ENCODE results near the gene A4GNT. TPM values are rescaled to one million over a fixed set of nuclear protein-coding genes. Genes with fewer than 3 reads are reported as not detected.

A4GNT gene
- total and polyA plus RNA-seq, 2 donors (not counting 1 experiment from before 2014, with no cell fraction given) = not detected

GRCh38 chr3:138174421-138175131, 42.4 kb upstream of the A4GNT start, which contains the start of gene DBR1:
Gene DBR1, minus strand, starts transcription at chr3:138174921. Its CDS starts 126 bp downstream, at chr3:138174795.
- H3K27me3 Mint-ChIP-seq = peaks cover 3% of the 10 kb centered on the region
- peak; percentile 88 for DNase-seq

More at GRCh38 chr3:138174421-138175131, 42.4 kb upstream of the A4GNT start, which contains the start of gene DBR1:
- H3K4me3 ChIP-seq (ENCODE audit: control extremely low read depth in 1 of 5, extremely low read depth in 1 of 5, insufficient read depth in 1 of 5, low read depth in 2 of 5, low read length in 4 of 5) = peak within 1 kb of the TSS; percentile 75 to 95 (median 81)
- H3K27me3 ChIP-seq (replicated peaks in 1 of 4; ENCODE audit: control extremely low read depth in 1 of 4, control insufficient read depth in 3 of 4, insufficient read depth in 4 of 4, low read length in 3 of 4) = no peaks in the 10 kb centered on the region
- H3K4me2 ChIP-seq (replicated peaks; ENCODE audit: low read depth, low read length, poor library complexity, severe bottlenecking) = peak within 1 kb of the TSS; percentile 78
- H4K20me1 ChIP-seq (ENCODE audit: control insufficient read depth, insufficient read depth, low read length, poor library complexity, severe bottlenecking) = peaks cover 4% of the 10 kb centered on the region
- peaks cover 0 to 8% of the 10 kb centered on the region in 2 experiments for H3K36me3 ChIP-seq (replicated peaks in 1 of 2; ENCODE audit: control extremely low read depth in 1 of 2, control insufficient read depth in 1 of 2, extremely low read depth in 1 of 2, insufficient read depth in 2 of 2, low read length in 1 of 2)
- POLR2A ChIA-PET = interaction anchor here (0.7 to 1.9 kb wide), 3 partner anchors 11 to 17 kb away, joined by 4 to 19 read pairs (median 5); partner anchors contain the start of gene ARMC8
- peaks cover 14 to 16% of the 10 kb centered on the region in 2 donors for H3K4me1 ChIP-seq (ENCODE audit: control insufficient read depth in 2 of 2, insufficient read depth in 2 of 2, low read length in 2 of 2)
- TF ChIP-seq EZH2 (IDR thresholded peaks at IDR 0.05; ENCODE audit: borderline replicate concordance, insufficient read depth, low read depth, low read length, poor library complexity, severe bottlenecking) = no peak
- TF ChIP-seq, protein P1, sequence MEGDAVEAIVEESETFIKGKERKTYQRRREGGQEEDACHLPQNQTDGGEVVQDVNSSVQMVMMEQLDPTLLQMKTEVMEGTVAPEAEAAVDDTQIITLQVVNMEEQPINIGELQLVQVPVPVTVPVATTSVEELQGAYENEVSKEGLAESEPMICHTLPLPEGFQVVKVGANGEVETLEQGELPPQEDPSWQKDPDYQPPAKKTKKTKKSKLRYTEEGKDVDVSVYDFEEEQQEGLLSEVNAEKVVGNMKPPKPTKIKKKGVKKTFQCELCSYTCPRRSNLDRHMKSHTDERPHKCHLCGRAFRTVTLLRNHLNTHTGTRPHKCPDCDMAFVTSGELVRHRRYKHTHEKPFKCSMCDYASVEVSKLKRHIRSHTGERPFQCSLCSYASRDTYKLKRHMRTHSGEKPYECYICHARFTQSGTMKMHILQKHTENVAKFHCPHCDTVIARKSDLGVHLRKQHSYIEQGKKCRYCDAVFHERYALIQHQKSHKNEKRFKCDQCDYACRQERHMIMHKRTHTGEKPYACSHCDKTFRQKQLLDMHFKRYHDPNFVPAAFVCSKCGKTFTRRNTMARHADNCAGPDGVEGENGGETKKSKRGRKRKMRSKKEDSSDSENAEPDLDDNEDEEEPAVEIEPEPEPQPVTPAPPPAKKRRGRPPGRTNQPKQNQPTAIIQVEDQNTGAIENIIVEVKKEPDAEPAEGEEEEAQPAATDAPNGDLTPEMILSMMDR (IDR thresholded peaks at IDR 0.05) = no peak
- H3K27ac Mint-ChIP-seq = peak within 1 kb of the TSS; percentile 99
- peak within 1 kb of the TSS; percentile 77 for H3K27ac ChIP-seq (ENCODE audit: low read length in 2 of 2)
- peak within 1 kb of the TSS; percentile 100 for H3K4me3 Mint-ChIP-seq
- H3K79me2 ChIP-seq (ENCODE audit: control insufficient read depth, insufficient read depth, low read length) = peaks cover 19% of the 10 kb centered on the region
- peak within 1 kb of the TSS; percentile 95 for H2AFZ ChIP-seq (ENCODE audit: insufficient read depth, low read depth, low read length, poor library complexity, severe bottlenecking)
- peak; percentile 93 for ATAC-seq (ENCODE audit: low read depth)
- H3K4me1 Mint-ChIP-seq = peaks cover 30% of the 10 kb centered on the region
- H3K9me3 Mint-ChIP-seq (ENCODE audit: insufficient read depth) = no peaks in the 10 kb centered on the region
- H3K9me3 ChIP-seq (ENCODE audit: control extremely low read depth in 1 of 3, control insufficient read depth in 2 of 3, insufficient read depth in 1 of 3, low read length in 2 of 3) = no peaks in the 10 kb centered on the region
- intact Hi-C loops (cut with micrococcal nuclease) = loop anchor here (1.0 to 5.0 kb wide), 2 partner anchors 13 to 1213 kb away; partner anchors contain the start of genes ARMC8 and COPB2
- WGBS (ENCODE audit: insufficient coverage) = under 1% methylated on average over 31 of the region's 38 CpGs
- CTCF ChIA-PET = interaction anchor here (1.0 to 1.8 kb wide), 6 partner anchors 11 to 741 kb away, joined by 3 to 4 read pairs (median 4); partner anchors contain the start of genes ARMC8 and DZIP1L
- peak within 1 kb of the TSS; percentile 88 for H3K9ac ChIP-seq (ENCODE audit: low read length)
